ENCODE measurements around the gene C11orf21. TPM values are rescaled to one million over a fixed set of nuclear protein-coding genes. Genes with fewer than 3 reads are reported as not detected.

C11orf21 gene
- total and polyA plus RNA-seq, 8 donors: 1.2 to 6.9 (median 1.8) TPM

DNA sequence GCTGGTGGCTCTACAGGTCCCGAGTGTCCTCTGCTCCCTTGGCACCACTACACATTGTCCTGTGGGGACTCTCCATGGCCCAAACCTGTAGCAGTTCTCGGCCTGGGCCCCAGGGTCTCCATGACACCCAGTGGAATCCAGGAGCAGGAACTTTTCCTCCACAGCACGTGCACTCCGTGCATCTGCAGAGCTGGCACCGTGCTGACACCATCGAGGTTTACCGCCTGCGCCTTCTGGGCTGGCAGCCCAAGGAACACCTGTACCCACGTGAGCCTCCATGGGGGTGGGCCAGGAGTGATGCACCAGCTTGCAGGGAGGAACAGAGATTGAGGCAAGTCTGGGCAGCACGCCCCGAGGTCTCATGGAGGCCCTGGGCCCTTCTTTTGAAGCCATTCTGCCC lies 25.3 kb upstream of the C11orf21 start:
- peak in 1 of 4 donors; percentile 51 for DNase-seq
- H3K4me3 ChIP-seq: no peak overlapping the region
- no peaks in the 10 kb centered on the region for H3K4me1 ChIP-seq
- TF ChIP-seq, protein P1, sequence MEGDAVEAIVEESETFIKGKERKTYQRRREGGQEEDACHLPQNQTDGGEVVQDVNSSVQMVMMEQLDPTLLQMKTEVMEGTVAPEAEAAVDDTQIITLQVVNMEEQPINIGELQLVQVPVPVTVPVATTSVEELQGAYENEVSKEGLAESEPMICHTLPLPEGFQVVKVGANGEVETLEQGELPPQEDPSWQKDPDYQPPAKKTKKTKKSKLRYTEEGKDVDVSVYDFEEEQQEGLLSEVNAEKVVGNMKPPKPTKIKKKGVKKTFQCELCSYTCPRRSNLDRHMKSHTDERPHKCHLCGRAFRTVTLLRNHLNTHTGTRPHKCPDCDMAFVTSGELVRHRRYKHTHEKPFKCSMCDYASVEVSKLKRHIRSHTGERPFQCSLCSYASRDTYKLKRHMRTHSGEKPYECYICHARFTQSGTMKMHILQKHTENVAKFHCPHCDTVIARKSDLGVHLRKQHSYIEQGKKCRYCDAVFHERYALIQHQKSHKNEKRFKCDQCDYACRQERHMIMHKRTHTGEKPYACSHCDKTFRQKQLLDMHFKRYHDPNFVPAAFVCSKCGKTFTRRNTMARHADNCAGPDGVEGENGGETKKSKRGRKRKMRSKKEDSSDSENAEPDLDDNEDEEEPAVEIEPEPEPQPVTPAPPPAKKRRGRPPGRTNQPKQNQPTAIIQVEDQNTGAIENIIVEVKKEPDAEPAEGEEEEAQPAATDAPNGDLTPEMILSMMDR (IDR thresholded peaks at IDR 0.05): no peak
- no peak overlapping the region for H3K27ac ChIP-seq
- peaks cover 0 to 11% of the 10 kb centered on the region in 2 donors for H3K9me3 ChIP-seq
- intact Hi-C loops (cut with DNase I): no loop called here
- no peaks in the 10 kb centered on the region for H3K36me3 ChIP-seq
- ATAC-seq: no peak
- no peaks in the 10 kb centered on the region for H3K27me3 ChIP-seq

DNA sequence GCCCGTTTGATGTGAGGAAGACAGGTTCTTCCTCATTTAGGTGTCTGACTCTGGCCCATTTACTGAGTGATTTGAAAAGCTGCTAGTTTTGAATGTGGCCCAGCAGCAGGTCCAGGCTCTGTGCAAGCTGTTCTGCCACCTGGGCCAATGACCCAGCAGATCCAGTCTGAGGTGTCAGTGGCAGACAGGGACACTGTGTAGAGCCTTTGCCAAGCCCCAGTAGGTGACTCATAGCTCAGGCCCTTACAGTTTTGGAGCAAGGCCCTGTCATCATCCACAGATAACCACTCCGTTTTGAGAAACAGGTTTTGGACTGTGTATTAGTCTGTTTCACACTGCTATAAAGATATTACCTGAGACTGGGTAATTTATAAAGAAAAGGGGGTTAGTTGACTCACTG lies 24.0 kb upstream of the C11orf21 start:
- Histone ChIP-seq H3K27me3 (no peaks in the 10 kb centered on the region), H3K9me3 (peaks cover 0 to 3% of the 10 kb centered on the region in 2 donors), H3K4me1 (no peaks in the 10 kb centered on the region), H3K4me3 (no peak overlapping the region), H3K36me3 (no peaks in the 10 kb centered on the region), H3K27ac (no peak overlapping the region)
- ATAC-seq: peak; percentile 93
- DNase-seq: peak in 2 of 4 donors; percentile 28 to 43
- intact Hi-C loops (cut with DNase I): no loop called here
- TF ChIP-seq, protein P1 (IDR thresholded peaks at IDR 0.05): no peak

DNA sequence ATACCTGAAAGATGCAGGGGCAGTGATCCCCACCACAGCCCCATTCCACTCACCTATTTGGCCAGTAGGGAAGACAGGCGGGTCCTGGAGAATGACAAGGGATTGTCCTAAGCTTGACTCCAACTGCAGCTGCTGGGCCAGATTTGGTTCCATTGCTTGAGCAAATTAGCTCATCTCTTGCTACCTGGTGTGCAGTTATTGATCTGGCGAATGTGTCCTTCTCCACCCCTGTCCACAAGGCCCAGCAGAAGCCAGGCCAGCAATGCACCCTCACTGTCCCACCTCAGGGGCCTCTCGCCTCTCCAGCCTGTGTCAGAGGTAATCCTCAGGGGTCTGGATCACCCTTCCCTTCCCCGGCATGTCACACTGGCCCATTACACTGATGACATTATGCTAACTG lies 23.4 kb upstream of the C11orf21 start:
- Histone ChIP-seq H3K27me3 (no peaks in the 10 kb centered on the region), H3K4me1 (no peaks in the 10 kb centered on the region), H3K36me3 (no peaks in the 10 kb centered on the region), H3K9me3 (no peaks in the 10 kb centered on the region), H3K27ac (no peak overlapping the region), H3K4me3 (no peak overlapping the region)
- TF ChIP-seq, protein P1 (IDR thresholded peaks at IDR 0.05): no peak
- ATAC-seq: no peak
- intact Hi-C loops (cut with DNase I): no loop called here
- no peak for DNase-seq

DNA sequence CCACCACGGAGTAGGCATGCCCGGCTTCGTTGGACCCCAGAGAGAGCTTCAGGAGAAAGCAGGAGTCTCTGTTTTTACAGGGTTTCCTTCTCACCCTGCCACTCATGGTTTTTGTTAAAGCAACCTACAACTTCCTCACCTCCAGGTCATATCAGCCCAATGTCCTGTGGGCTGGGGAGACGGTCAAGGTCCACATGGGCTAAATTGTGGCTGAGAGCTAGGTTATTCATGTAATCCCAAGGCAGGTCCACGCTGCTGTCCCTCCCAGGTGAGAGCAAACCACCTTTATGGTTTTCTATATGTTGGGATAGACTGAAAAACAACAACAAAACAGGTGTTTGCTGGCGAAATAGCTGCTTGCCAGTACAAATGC lies 19.6 kb upstream of the C11orf21 start:
- no peak overlapping the region for H3K27ac ChIP-seq
- TF ChIP-seq, protein P1 (IDR thresholded peaks at IDR 0.05): no peak
- DNase-seq: no peak
- no peak overlapping the region for H3K4me3 ChIP-seq
- no peak for ATAC-seq
- no peaks in the 10 kb centered on the region for H3K4me1 ChIP-seq
- no peaks in the 10 kb centered on the region for H3K36me3 ChIP-seq
- H3K9me3 ChIP-seq: peaks cover 0 to 7% of the 10 kb centered on the region in 2 donors
- no peaks in the 10 kb centered on the region for H3K27me3 ChIP-seq
- intact Hi-C loops (cut with DNase I): no loop called here

DNA sequence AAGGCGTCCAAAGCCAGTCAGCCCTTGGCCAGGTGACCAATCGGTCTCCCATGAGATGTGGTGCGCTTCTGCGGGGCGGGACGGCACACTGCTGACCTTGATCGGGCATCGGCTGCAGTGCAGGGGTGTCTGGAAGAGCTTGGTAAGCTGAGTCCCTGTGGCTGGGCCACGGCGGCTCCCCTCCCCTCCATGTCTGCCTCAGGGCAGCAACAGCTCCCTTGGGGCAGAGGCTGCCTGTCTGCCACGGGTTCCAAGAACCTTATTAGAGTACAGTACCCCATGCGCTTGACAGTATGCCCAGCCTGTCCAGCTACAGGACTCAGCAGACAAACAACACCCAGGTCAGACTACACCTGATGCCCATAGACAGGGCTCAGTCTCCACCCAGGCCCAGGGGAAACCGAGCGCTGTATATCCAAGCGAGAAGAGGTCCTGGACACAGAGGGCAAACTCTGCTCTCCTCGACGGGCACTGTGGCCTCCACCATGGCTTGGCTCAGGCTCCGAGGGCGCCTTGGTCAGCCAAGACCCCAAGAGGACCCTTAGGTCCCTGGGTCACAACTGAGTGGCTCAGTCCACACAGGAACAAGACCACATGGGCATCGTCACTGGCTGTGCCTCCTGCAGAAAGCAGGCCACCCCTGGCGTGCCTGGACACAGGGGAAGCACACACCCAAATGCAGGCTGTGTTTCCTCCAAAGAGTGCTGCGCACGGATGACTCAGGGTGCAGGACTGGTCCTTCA lies 19.0 kb upstream of the C11orf21 start:
- no peaks in the 10 kb centered on the region for H3K27me3 ChIP-seq
- H3K4me3 ChIP-seq: no peak overlapping the region
- no peak overlapping the region for H3K27ac ChIP-seq
- H3K4me1 ChIP-seq: no peaks in the 10 kb centered on the region
- intact Hi-C loops (cut with DNase I): no loop called here
- H3K9me3 ChIP-seq: peaks cover 0 to 7% of the 10 kb centered on the region in 2 donors
- no peaks in the 10 kb centered on the region for H3K36me3 ChIP-seq
- peak in 1 of 4 donors; percentile 53 for DNase-seq
- ATAC-seq: no peak
- TF ChIP-seq, protein P1 (IDR thresholded peaks at IDR 0.05): no peak
